GM23338 (cell line): Measurements from ENCODE around the gene KIAA1671. TPM values are rescaled to one million over a fixed set of nuclear protein-coding genes. Genes with fewer than 3 reads are reported as not detected.

ENCODE experiments used
- ATAC-seq: fragments of 200-7000 bp; cut with Tn5 transposase; 3 replicates; pipeline ENCODE4 v1.9.1; 2020
- DNase-seq: peaks from one replicate; pipeline ENCODE4 v3.0.0-alpha.2; 2015; ENCODE audit warnings: low spot score
- H2AFZ ChIP-seq: fragments of 200-600 bp; sonication (generic); 2 replicates; pipeline ENCODE4 v1.8.0; 2016; ENCODE audit warnings: antibody characterized with exemption, mild to moderate bottlenecking, moderate library complexity
- H3F3A ChIP-seq: fragments of 200-600 bp; sonication (generic); replicated peaks from 2 replicates; pipeline ENCODE4 v1.8.0; 2017; ENCODE audit warnings: antibody characterized with exemption, mixed run types, low read depth
- H3K27ac ChIP-seq: fragments of 200-600 bp; sonication (generic); 2 replicates; pipeline ENCODE4 v1.6.1; 2016; ENCODE audit warnings: low read depth
- H3K27me3 ChIP-seq: fragments of 200-600 bp; sonication (generic); 2 replicates; pipeline ENCODE4 v1.8.0; 2016; ENCODE audit warnings: mild to moderate bottlenecking, mixed run types, moderate library complexity; ENCODE audit not compliant: insufficient read depth
- H3K36me3 ChIP-seq: fragments of 200-600 bp; sonication (generic); 2 replicates; pipeline ENCODE4 v1.8.0; 2016; ENCODE audit warnings: mild to moderate bottlenecking; ENCODE audit not compliant: insufficient read depth
- H3K4me1 ChIP-seq: fragments of 200-600 bp; sonication (generic); 2 replicates; pipeline ENCODE4 v1.8.0; 2016; ENCODE audit warnings: mild to moderate bottlenecking, moderate library complexity; ENCODE audit not compliant: insufficient read depth
- H3K4me2 ChIP-seq: fragments of 200-600 bp; sonication (generic); 2 replicates; pipeline ENCODE4 v1.7.1; 2017; ENCODE audit warnings: mixed run types
- H3K4me3 ChIP-seq: fragments of 200-600 bp; sonication (generic); 2 replicates; pipeline ENCODE4 v1.6.1; 2016; ENCODE audit warnings: mixed run types
- H3K79me2 ChIP-seq: fragments of 200-600 bp; sonication (generic); replicated peaks from 2 replicates; pipeline ENCODE4 v1.8.0; 2017; ENCODE audit warnings: mild to moderate bottlenecking; ENCODE audit not compliant: insufficient read depth
- H3K9me2 ChIP-seq: fragments of 200-600 bp; sonication (generic); 2 replicates; pipeline ENCODE4 v1.8.0; 2017; ENCODE audit not compliant: insufficient read depth
- H4K20me1 ChIP-seq: fragments of 200-600 bp; sonication (generic); replicated peaks from 2 replicates; pipeline ENCODE4 v1.8.0; 2017; ENCODE audit warnings: mild to moderate bottlenecking; ENCODE audit not compliant: insufficient read depth
- H3K27ac Mint-ChIP-seq: 2 replicates; pipeline ENCODE4 v1.8.0; 2020; ENCODE audit warnings: inconsistent platforms, mild to moderate bottlenecking, moderate library complexity, mixed read lengths
- H3K27me3 Mint-ChIP-seq: 3 replicates; pipeline ENCODE4 v1.8.0; 2022; ENCODE audit warnings: low read depth, mild to moderate bottlenecking, moderate library complexity, mixed read lengths, inconsistent platforms; ENCODE audit not compliant: insufficient read depth, poor library complexity
- H3K36me3 Mint-ChIP-seq: 3 replicates; pipeline ENCODE4 v1.8.0; 2021; ENCODE audit warnings: low read depth, mild to moderate bottlenecking, inconsistent platforms, moderate library complexity, mixed read lengths
- H3K4me1 Mint-ChIP-seq: 3 replicates; pipeline ENCODE4 v1.8.0; 2020; ENCODE audit warnings: mild to moderate bottlenecking, inconsistent platforms, mixed read lengths
- H3K4me3 Mint-ChIP-seq: 3 replicates; pipeline ENCODE4 v1.8.0; 2021; ENCODE audit warnings: moderate library complexity, mild to moderate bottlenecking, inconsistent platforms, mixed read lengths
- H3K9me3 Mint-ChIP-seq: 3 replicates; pipeline ENCODE4 v1.8.0; 2020; ENCODE audit warnings: moderate library complexity, mild to moderate bottlenecking, inconsistent platforms, mixed read lengths
- JUNB ChIP-seq: IDR thresholded peaks from one replicate; pipeline ENCODE4 v1.6.1; 2016; ENCODE audit warnings: antibody characterized with exemption; ENCODE audit not compliant: unreplicated experiment
- polyA plus RNA-seq: library from polyadenylated mRNA; unstranded; fragments of >200 nt; fragmentation: Nextera tagmentation; extraction: Ambion mirVana; gene quantifications from 2 replicates; pipeline ENCODE4 v1.2.1, GENCODE V29; 2016
- total RNA-seq: library from RNA; depleted of rRNA; stranded (reverse); fragments of >200 nt; shearing (Covaris generic); gene quantifications from 2 replicates; pipeline ENCODE4 v1.2.3, GENCODE V29; 2014
- TF ChIP-seq, protein P1 (sequence below), 2 experiments: fragments of 200-600 bp in 1 of 2; sonication (generic) in 1 of 2; conservative IDR thresholded peaks; 2 replicates each; pipeline versions ENCODE4 v1.5.1 to v1.6.1; 2016 to 2017; ENCODE audit warnings: antibody characterized with exemption in 2 of 2, low read depth in 2 of 2, mild to moderate bottlenecking in 2 of 2, moderate library complexity in 1 of 2
- TF ChIP-seq, protein P2 (sequence below): fragments of 250-450 bp; sonication (Bioruptor Pico); IDR thresholded peaks from 2 replicates; pipeline ENCODE4 v1.5.0; 2020; ENCODE audit warnings: mild to moderate bottlenecking, moderate library complexity

The KIAA1671 gene
- total and polyA plus RNA-seq, 2 experiments from 2014 or later = 6.1 to 27.2 TPM

DNA sequence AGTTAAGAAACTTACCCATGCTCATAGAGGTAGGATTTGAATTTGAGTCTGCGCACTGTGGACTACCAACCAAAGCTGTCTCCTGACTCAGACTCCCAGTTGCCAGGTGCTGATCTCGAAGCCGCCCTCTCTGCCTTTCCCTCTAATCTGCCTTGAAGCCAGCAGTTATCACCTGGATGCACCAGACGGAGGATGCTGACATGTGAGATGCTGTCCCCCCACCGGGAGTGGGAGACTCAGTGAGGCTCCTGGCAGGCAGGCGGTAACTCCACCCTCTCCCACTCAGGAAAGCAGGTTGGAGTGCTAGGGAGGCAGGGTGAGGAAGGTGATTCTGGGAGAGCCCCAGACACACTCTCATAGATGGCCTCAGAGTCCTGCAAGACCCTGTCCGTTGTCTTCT, 40.4 kb downstream of the KIAA1671 start (continued):
- TF ChIP-seq JUNB = no peak
- TF ChIP-seq, protein P1, sequence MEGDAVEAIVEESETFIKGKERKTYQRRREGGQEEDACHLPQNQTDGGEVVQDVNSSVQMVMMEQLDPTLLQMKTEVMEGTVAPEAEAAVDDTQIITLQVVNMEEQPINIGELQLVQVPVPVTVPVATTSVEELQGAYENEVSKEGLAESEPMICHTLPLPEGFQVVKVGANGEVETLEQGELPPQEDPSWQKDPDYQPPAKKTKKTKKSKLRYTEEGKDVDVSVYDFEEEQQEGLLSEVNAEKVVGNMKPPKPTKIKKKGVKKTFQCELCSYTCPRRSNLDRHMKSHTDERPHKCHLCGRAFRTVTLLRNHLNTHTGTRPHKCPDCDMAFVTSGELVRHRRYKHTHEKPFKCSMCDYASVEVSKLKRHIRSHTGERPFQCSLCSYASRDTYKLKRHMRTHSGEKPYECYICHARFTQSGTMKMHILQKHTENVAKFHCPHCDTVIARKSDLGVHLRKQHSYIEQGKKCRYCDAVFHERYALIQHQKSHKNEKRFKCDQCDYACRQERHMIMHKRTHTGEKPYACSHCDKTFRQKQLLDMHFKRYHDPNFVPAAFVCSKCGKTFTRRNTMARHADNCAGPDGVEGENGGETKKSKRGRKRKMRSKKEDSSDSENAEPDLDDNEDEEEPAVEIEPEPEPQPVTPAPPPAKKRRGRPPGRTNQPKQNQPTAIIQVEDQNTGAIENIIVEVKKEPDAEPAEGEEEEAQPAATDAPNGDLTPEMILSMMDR (conservative IDR thresholded peaks at IDR 0.05; ENCODE audit: low read depth in 2 of 2) = no peak

DNA sequence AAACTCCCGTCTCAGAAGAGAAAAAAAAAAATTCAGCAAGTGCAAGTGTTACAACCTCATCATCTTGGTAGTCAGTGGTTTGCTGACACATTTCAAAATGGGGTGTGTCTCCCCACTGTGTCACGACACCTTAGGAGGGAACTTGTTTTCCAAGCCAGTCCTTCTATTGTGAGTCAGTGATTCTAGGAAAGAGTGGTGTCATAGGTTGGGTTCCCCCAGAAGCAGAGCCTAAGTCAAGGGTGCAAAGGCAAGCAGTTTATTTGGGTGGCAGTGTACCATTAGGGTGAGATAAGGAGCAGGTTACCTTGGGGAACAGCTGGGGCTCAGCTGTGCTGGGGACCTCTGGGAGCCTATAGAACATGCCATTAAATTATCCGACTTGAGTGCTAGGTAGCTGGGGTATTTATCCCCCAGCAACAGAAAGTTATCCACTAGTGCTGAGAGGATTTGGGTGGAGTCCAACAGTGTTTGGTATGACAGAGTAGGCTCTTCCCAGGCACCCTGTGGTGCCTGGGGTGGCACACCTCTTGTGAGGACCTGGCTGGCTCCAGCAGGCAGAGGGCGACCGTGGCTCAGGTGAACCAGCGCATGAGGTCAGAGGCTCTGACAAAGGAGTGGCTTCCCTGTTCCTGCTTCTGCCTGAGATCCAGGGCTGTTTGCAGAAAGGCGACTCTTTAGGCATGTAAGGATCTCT, 41.7 kb downstream of the KIAA1671 start:
- Mint-ChIP-seq H3K27me3 (peaks cover 14% of the 10 kb centered on the region), H3K27ac (peak overlapping the region; percentile 75), H3K4me3 (no peak overlapping the region), H3K4me1 (peaks cover 37% of the 10 kb centered on the region), H3K36me3 (no peaks in the 10 kb centered on the region), H3K9me3 (no peaks in the 10 kb centered on the region)
- Histone ChIP-seq H3K36me3 (no peaks in the 10 kb centered on the region), H3K4me3 (no peak overlapping the region), H3K4me2 (no peak overlapping the region), H3K4me1 (peaks cover 29% of the 10 kb centered on the region), H3F3A (no peaks in the 10 kb centered on the region; the same call in 1 of the 2 replicates), H3K9me2 (no peaks in the 10 kb centered on the region), H2AFZ (no peak overlapping the region), H3K79me2 (peaks cover 22% of the 10 kb centered on the region; the same call in 1 of the 2 replicates), H3K27ac (peak overlapping the region; percentile 50; the same call in 1 of the 2 replicates), H3K27me3 (no peaks in the 10 kb centered on the region), H4K20me1 (peaks cover 6% of the 10 kb centered on the region)
- DNase-seq (peak; percentile 64), ATAC-seq (peak; percentile 59)
- TF ChIP-seq, protein P1 (conservative IDR thresholded peaks at IDR 0.05; ENCODE audit: low read depth in 2 of 2) = peak; percentile 43 to 63
- TF ChIP-seq, protein P2, sequence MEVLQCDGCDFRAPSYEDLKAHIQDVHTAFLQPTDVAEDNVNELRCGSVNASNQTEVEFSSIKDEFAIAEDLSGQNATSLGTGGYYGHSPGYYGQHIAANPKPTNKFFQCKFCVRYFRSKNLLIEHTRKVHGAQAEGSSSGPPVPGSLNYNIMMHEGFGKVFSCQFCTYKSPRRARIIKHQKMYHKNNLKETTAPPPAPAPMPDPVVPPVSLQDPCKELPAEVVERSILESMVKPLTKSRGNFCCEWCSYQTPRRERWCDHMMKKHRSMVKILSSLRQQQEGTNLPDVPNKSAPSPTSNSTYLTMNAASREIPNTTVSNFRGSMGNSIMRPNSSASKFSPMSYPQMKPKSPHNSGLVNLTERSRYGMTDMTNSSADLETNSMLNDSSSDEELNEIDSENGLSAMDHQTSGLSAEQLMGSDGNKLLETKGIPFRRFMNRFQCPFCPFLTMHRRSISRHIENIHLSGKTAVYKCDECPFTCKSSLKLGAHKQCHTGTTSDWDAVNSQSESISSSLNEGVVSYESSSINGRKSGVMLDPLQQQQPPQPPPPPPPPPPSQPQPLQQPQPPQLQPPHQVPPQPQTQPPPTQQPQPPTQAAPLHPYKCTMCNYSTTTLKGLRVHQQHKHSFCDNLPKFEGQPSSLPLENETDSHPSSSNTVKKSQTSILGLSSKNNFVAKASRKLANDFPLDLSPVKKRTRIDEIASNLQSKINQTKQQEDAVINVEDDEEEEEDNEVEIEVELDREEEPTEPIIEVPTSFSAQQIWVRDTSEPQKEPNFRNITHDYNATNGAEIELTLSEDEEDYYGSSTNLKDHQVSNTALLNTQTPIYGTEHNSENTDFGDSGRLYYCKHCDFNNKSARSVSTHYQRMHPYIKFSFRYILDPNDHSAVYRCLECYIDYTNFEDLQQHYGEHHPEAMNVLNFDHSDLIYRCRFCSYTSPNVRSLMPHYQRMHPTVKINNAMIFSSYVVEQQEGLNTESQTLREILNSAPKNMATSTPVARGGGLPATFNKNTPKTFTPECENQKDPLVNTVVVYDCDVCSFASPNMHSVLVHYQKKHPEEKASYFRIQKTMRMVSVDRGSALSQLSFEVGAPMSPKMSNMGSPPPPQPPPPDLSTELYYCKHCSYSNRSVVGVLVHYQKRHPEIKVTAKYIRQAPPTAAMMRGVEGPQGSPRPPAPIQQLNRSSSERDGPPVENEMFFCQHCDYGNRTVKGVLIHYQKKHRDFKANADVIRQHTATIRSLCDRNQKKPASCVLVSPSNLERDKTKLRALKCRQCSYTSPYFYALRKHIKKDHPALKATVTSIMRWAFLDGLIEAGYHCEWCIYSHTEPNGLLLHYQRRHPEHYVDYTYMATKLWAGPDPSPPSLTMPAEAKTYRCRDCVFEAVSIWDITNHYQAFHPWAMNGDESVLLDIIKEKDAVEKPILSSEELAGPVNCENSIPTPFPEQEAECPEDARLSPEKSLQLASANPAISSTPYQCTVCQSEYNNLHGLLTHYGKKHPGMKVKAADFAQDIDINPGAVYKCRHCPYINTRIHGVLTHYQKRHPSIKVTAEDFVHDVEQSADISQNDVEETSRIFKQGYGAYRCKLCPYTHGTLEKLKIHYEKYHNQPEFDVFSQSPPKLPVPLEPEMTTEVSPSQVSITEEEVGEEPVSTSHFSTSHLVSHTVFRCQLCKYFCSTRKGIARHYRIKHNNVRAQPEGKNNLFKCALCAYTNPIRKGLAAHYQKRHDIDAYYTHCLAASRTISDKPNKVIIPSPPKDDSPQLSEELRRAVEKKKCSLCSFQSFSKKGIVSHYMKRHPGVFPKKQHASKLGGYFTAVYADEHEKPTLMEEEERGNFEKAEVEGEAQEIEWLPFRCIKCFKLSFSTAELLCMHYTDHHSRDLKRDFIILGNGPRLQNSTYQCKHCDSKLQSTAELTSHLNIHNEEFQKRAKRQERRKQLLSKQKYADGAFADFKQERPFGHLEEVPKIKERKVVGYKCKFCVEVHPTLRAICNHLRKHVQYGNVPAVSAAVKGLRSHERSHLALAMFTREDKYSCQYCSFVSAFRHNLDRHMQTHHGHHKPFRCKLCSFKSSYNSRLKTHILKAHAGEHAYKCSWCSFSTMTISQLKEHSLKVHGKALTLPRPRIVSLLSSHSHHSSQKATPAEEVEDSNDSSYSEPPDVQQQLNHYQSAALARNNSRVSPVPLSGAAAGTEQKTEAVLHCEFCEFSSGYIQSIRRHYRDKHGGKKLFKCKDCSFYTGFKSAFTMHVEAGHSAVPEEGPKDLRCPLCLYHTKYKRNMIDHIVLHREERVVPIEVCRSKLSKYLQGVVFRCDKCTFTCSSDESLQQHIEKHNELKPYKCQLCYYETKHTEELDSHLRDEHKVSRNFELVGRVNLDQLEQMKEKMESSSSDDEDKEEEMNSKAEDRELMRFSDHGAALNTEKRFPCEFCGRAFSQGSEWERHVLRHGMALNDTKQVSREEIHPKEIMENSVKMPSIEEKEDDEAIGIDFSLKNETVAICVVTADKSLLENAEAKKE (CRISPR knock-in tag) = no peak
